ENCODE results near the gene PLCG2.
"Not testable (repeated sequence)": the region's sequence is repeated elsewhere in the genome, so short reads cannot be mapped to it uniquely, and the experiment has no call there.

The PLCG2 gene

GRCh38 chr16:81864646-81865382 is 85.7 kb downstream of the PLCG2 start:
- DNase-seq, result no peak
- in situ Hi-C loops (cut with MboI; ENCODE audit: low pct_unique_long_range_greater_than_20kb, low sequenced_read_pairs), result no loop called here

GRCh38 chr16:81866820-81867440 is 87.8 kb downstream of the PLCG2 start:
- no peak for DNase-seq
- in situ Hi-C loops (cut with MboI; ENCODE audit: low pct_unique_long_range_greater_than_20kb, low sequenced_read_pairs), result no loop called here

- no peak for DNase-seq
- in situ Hi-C loops (cut with MboI; ENCODE audit: low pct_unique_long_range_greater_than_20kb, low sequenced_read_pairs), result no loop called here
Measured at GRCh38 chr16:81868057-81868748, 89.1 kb downstream of the PLCG2 start.

- no peak for DNase-seq
- in situ Hi-C loops (cut with MboI; ENCODE audit: low pct_unique_long_range_greater_than_20kb, low sequenced_read_pairs), result no loop called here
Measured at GRCh38 chr16:81869326-81869725, 90.2 kb downstream of the PLCG2 start.

GRCh38 chr16:81873206-81873605 is 94.1 kb downstream of the PLCG2 start:
- in situ Hi-C loops (cut with MboI; ENCODE audit: low pct_unique_long_range_greater_than_20kb, low sequenced_read_pairs), result no loop called here

GRCh38 chr16:81873843-81874752 is 95.0 kb downstream of the PLCG2 start:
- peak; percentile 59 for DNase-seq
- in situ Hi-C loops (cut with MboI; ENCODE audit: low pct_unique_long_range_greater_than_20kb, low sequenced_read_pairs), result no loop called here

More at GRCh38 chr16:81873206-81873605, 94.1 kb downstream of the PLCG2 start:
- DNase-seq, result no peak

- in situ Hi-C loops (cut with MboI; ENCODE audit: low pct_unique_long_range_greater_than_20kb, low sequenced_read_pairs), result loop anchor here (25.0 kb wide), 1 partner anchor 513 kb away; no protein-coding TSS in a partner anchor
- no peak for DNase-seq
Measured at GRCh38 chr16:81875461-81875860, 96.4 kb downstream of the PLCG2 start.

- in situ Hi-C loops (cut with MboI; ENCODE audit: low pct_unique_long_range_greater_than_20kb, low sequenced_read_pairs), result loop anchor here (25.0 kb wide), 1 partner anchor 514 kb away; no protein-coding TSS in a partner anchor
- DNase-seq, result no peak
Measured at GRCh38 chr16:81876273-81876900, 97.3 kb downstream of the PLCG2 start.

GRCh38 chr16:81877490-81877889 is 98.4 kb downstream of the PLCG2 start:
- DNase-seq, result not testable (repeated sequence)
- in situ Hi-C loops (cut with MboI; ENCODE audit: low pct_unique_long_range_greater_than_20kb, low sequenced_read_pairs), result loop anchor here (25.0 kb wide), 1 partner anchor 515 kb away; no protein-coding TSS in a partner anchor

GRCh38 chr16:81878529-81878928 is 99.4 kb downstream of the PLCG2 start:
- in situ Hi-C loops (cut with MboI; ENCODE audit: low pct_unique_long_range_greater_than_20kb, low sequenced_read_pairs), result loop anchor here (25.0 kb wide), 1 partner anchor 516 kb away; no protein-coding TSS in a partner anchor
- DNase-seq, result no peak

GRCh38 chr16:81879625-81880024 is 100.5 kb downstream of the PLCG2 start:
- DNase-seq, result no peak
- in situ Hi-C loops (cut with MboI; ENCODE audit: low pct_unique_long_range_greater_than_20kb, low sequenced_read_pairs), result loop anchor here (25.0 kb wide), 1 partner anchor 517 kb away; no protein-coding TSS in a partner anchor

- no peak for DNase-seq
- in situ Hi-C loops (cut with MboI; ENCODE audit: low pct_unique_long_range_greater_than_20kb, low sequenced_read_pairs), result loop anchor here (25.0 kb wide), 1 partner anchor 519 kb away; no protein-coding TSS in a partner anchor
Measured at GRCh38 chr16:81880816-81881215, 101.7 kb downstream of the PLCG2 start.

- in situ Hi-C loops (cut with MboI; ENCODE audit: low pct_unique_long_range_greater_than_20kb, low sequenced_read_pairs), result loop anchor here (25.0 kb wide), 1 partner anchor 519 kb away; no protein-coding TSS in a partner anchor
- no peak for DNase-seq
Measured at GRCh38 chr16:81881228-81881627, 102.1 kb downstream of the PLCG2 start.

GRCh38 chr16:81882559-81882958 is 103.5 kb downstream of the PLCG2 start:
- in situ Hi-C loops (cut with MboI; ENCODE audit: low pct_unique_long_range_greater_than_20kb, low sequenced_read_pairs), result loop anchor here (25.0 kb wide), 1 partner anchor 520 kb away; no protein-coding TSS in a partner anchor

GRCh38 chr16:81883235-81883634 is 104.1 kb downstream of the PLCG2 start:
- in situ Hi-C loops (cut with MboI; ENCODE audit: low pct_unique_long_range_greater_than_20kb, low sequenced_read_pairs), result loop anchor here (25.0 kb wide), 1 partner anchor 521 kb away; no protein-coding TSS in a partner anchor
- DNase-seq, result no peak

More at GRCh38 chr16:81882559-81882958, 103.5 kb downstream of the PLCG2 start:
- no peak for DNase-seq

GRCh38 chr16:81885976-81886586 is 107.0 kb downstream of the PLCG2 start:
- peak; percentile 72 for DNase-seq

GRCh38 chr16:81888520-81889394 is 109.7 kb downstream of the PLCG2 start:
- no peak for DNase-seq
- in situ Hi-C loops (cut with MboI; ENCODE audit: low pct_unique_long_range_greater_than_20kb, low sequenced_read_pairs), result loop anchor here (25.0 kb wide), 1 partner anchor 526 kb away; no protein-coding TSS in a partner anchor

More at GRCh38 chr16:81885976-81886586, 107.0 kb downstream of the PLCG2 start:
- in situ Hi-C loops (cut with MboI; ENCODE audit: low pct_unique_long_range_greater_than_20kb, low sequenced_read_pairs), result loop anchor here (25.0 kb wide), 1 partner anchor 524 kb away; no protein-coding TSS in a partner anchor
